Calu3 (cell line): ENCODE data around the gene CRIP1. TPM values are rescaled to one million over a fixed set of nuclear protein-coding genes. Genes with fewer than 3 reads are reported as not detected.

ENCODE experiments used
- BruUV-seq: library from RNA; stranded (reverse); fragments of 400-500 nt; replicated peaks from 2 replicates; lab custom pipeline; 2021; lab: Mats Ljungman, UMichigan
- CTCF ChIA-PET: fragments of 300-600 bp; sonication (Branson Sonifier 250); formaldehyde crosslinking; loops from one replicate; lab custom pipeline; 2022; ENCODE audit warnings: antibody characterized with exemption; lab: Charles Lee
- DNase-seq: peaks from one replicate; pipeline ENCODE4 v3.0.0; 2022
- H3K27ac Mint-ChIP-seq: one replicate; pipeline ENCODE4 v1.8.0; 2022; ENCODE audit warnings: mixed read lengths; ENCODE audit not compliant: unreplicated experiment
- H3K27me3 Mint-ChIP-seq: one replicate; pipeline ENCODE4 v1.8.0; 2022; ENCODE audit warnings: mixed read lengths; ENCODE audit not compliant: unreplicated experiment
- H3K36me3 Mint-ChIP-seq: one replicate; pipeline ENCODE4 v1.8.0; 2022; ENCODE audit warnings: mild to moderate bottlenecking, moderate library complexity, mixed read lengths; ENCODE audit not compliant: insufficient read depth, unreplicated experiment
- H3K4me1 Mint-ChIP-seq: one replicate; pipeline ENCODE4 v1.8.0; 2022; ENCODE audit warnings: mild to moderate bottlenecking, low read depth, mixed read lengths; ENCODE audit not compliant: unreplicated experiment
- H3K4me3 Mint-ChIP-seq: one replicate; pipeline ENCODE4 v1.8.0; 2022; ENCODE audit warnings: mild to moderate bottlenecking, low read depth, moderate library complexity, mixed read lengths; ENCODE audit not compliant: unreplicated experiment
- H3K9me3 Mint-ChIP-seq: one replicate; pipeline ENCODE4 v1.8.0; 2022; ENCODE audit warnings: low read depth, mixed read lengths; ENCODE audit not compliant: unreplicated experiment
- CTCF ChIP-seq: fragments of 200-600 bp; IDR thresholded peaks from one replicate; pipeline ENCODE4 v1.8.0; 2022; ENCODE audit warnings: antibody characterized with exemption; ENCODE audit not compliant: unreplicated experiment
- intact Hi-C: fragments of 100-400 bp; cut with micrococcal nuclease; formaldehyde crosslinking; loops from one replicate; pipeline ENCODE4 v1.10.0; 2022; ENCODE audit not compliant: unreplicated experiment
- total RNA-seq: library from RNA; stranded (reverse); gene quantifications from 2 replicates; pipeline ENCODE4 v1.2.3, GENCODE V29; 2022

The CRIP1 gene
- total RNA-seq, 1 experiment from 2014 or later = 7.1 TPM

DNA sequence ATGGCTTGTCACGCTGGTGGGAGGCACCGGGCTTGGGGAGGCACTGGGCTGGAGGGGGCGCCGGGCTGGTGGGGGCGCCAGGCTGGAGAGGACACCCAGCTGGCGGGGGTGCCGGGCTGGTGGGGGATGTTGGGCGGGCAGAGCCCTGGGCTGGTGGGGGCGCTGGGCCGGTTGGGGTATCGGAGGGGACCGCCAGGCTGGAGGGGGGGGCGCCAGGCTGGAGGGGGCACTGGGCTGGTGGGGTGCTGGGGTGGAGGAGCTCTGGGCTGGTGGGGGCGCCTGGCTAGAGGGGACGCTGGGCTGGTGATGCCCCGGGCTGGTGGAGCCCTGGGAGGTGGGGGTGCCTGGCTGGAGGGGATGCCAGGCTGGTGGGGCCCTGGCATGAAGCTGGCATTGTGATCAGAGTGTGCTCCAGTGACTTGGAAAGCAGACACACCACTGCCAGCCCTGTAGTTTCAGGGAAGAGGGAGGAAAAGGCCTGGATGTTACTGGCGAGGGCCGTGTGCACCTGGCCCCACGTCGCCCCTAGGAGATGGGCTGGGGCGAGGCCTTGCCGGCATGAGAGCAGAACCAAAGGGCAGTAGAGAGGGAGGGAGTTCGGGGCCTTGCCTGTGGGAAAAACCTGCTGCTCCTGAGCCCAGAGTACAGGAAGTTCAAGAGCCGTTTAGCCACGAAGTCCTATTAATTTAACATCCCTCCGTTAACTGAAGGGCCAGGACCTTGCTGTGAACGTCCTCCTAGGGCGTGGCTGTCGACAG is 17.4 kb downstream of the CRIP1 start:
- no TSS peak for BruUV-seq

GRCh38 chr14:105505101-105505500 is 18.4 kb downstream of the CRIP1 start:
- intact Hi-C loops = no loop called here
- BruUV-seq = no TSS peak
- Mint-ChIP-seq H3K4me3 (no peak overlapping the region), H3K9me3 (no peaks in the 10 kb centered on the region), H3K27me3 (peaks cover 68% of the 10 kb centered on the region), H3K4me1 (no peaks in the 10 kb centered on the region), H3K27ac (no peak overlapping the region), H3K36me3 (peaks cover 12% of the 10 kb centered on the region)
- CTCF ChIA-PET = no interaction called here
- no peak for DNase-seq
- no peak for TF ChIP-seq CTCF

More for the DNA sequence above, 17.4 kb downstream of the CRIP1 start:
- no peak for DNase-seq
- Mint-ChIP-seq H3K9me3 (no peaks in the 10 kb centered on the region), H3K27me3 (peaks cover 65% of the 10 kb centered on the region), H3K36me3 (peaks cover 19% of the 10 kb centered on the region), H3K27ac (no peak overlapping the region), H3K4me3 (no peak overlapping the region), H3K4me1 (no peaks in the 10 kb centered on the region)
- TF ChIP-seq CTCF = no peak
- intact Hi-C loops = no loop called here
- CTCF ChIA-PET = no interaction called here

DNA sequence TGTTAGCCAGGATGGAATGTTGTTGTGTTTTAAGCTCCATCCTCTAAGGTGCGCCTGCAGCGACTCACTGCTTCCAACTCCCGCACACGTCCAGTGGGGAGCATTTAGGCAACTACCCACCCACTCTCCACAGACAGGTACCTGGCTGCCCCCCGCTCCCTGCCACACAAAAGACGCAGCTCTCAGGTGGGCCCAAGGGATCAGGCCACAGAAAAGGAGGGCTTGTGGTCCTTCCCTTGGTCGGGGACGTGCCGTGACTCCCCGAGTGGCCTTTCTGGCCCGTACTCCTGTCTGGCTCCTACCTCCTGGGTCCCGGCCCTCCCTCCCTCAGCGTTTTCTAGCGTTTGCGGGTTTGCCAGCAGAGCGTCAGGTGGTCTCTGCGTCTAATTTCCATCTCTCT is 20.6 kb downstream of the CRIP1 start:
- H3K36me3 Mint-ChIP-seq = peaks cover 10% of the 10 kb centered on the region
- no peak overlapping the region for H3K4me3 Mint-ChIP-seq
- H3K4me1 Mint-ChIP-seq = no peaks in the 10 kb centered on the region
- CTCF ChIA-PET = no interaction called here
- H3K27me3 Mint-ChIP-seq = peaks cover 86% of the 10 kb centered on the region
- H3K27ac Mint-ChIP-seq = no peak overlapping the region
- H3K9me3 Mint-ChIP-seq = no peaks in the 10 kb centered on the region
- DNase-seq = no peak
- no TSS peak for BruUV-seq
- TF ChIP-seq CTCF = no peak
- intact Hi-C loops = no loop called here

GRCh38 chr14:105508069-105508468 is 21.4 kb downstream of the CRIP1 start:
- no TSS peak for BruUV-seq
- DNase-seq = no peak
- Mint-ChIP-seq H3K36me3 (peaks cover 6% of the 10 kb centered on the region), H3K27ac (no peak overlapping the region), H3K27me3 (peaks cover 86% of the 10 kb centered on the region), H3K4me3 (no peak overlapping the region), H3K4me1 (no peaks in the 10 kb centered on the region), H3K9me3 (no peaks in the 10 kb centered on the region)
- TF ChIP-seq CTCF = no peak
- CTCF ChIA-PET = no interaction called here
- intact Hi-C loops = no loop called here
